ENCODE data around the gene SPTBN2. TPM values are rescaled to one million over a fixed set of nuclear protein-coding genes. Genes with fewer than 3 reads are reported as not detected.

SPTBN2 gene
- total RNA-seq, 1 experiment from 2014 or later = 7.3 TPM

DNA sequence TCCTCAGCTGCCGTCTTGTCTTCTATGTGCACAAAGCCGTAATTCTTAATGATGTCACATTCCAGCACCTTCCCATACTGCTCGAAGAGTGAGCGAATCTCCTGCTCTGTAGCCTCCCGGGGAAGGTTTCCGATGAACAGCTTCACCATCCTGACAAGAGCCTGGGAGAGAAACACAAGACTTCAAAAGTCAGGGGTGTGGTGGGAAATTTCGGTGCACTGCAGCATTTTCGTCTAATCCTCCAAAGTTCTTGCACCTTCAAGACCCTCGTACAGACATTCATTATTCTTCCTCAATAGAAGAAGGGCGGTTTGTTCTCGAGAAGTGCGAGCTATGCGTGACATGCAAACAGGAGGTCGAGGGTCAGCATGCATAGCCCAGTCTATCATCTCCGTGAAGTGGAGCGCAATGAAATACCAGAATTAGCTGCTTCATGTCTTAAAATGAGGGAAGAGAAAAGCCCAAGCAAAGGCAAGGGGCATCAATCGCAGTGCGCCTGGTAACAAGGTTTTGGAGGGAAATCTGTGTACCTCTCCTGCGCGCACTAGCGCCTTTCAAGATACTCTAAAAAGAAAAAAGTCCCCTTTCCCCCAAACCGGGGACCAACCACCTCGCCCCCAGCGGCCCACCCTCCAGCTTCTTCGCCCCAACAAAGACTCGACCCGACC is 52.0 kb downstream of the SPTBN2 start:
- intact Hi-C loops (cut with micrococcal nuclease; ENCODE audit: unreplicated experiment) (loop anchor here (10.0 kb wide), 1 partner anchor 102 kb away; no protein-coding TSS in a partner anchor), in situ Hi-C loops (cut with HindIII; ENCODE audit: low pct_unique_long_range_greater_than_20kb, low sequenced_read_pairs) (loop anchor here (5.0 kb wide), 1 partner anchor 55 kb away; no protein-coding TSS in a partner anchor)
- CTCF ChIA-PET = interaction anchor here (0.6 to 2.1 kb wide), 4 partner anchors 14 to 238 kb away, joined by 3 to 8 read pairs (median 4); partner anchors contain the start of genes MRPL11 and RBM4
- POLR2A ChIA-PET = interaction anchor here (0.7 kb wide), 1 partner anchor 626 kb away, joined by 3 read pairs; no protein-coding TSS in a partner anchor
- Histone ChIP-seq H3K27ac (ENCODE audit: low read length) (peak overlapping the region; percentile 91), H3K4me1 (ENCODE audit: control insufficient read depth, insufficient read depth, low read length) (peaks cover 20% of the 10 kb centered on the region), H3K9me3 (ENCODE audit: control insufficient read depth, insufficient read depth, low read depth, low read length) (no peaks in the 10 kb centered on the region), H3K4me3 (ENCODE audit: low read depth in 2 of 2, low read length in 2 of 2) (peak overlapping the region; percentile 64 to 92), H3K36me3 (ENCODE audit: control insufficient read depth, insufficient read depth, low read length) (peaks cover 5% of the 10 kb centered on the region; the same call in 1 of the 2 replicates), H3K27me3 (ENCODE audit: control insufficient read depth, insufficient read depth, low read length) (no peaks in the 10 kb centered on the region)
- TF ChIP-seq, protein P1, sequence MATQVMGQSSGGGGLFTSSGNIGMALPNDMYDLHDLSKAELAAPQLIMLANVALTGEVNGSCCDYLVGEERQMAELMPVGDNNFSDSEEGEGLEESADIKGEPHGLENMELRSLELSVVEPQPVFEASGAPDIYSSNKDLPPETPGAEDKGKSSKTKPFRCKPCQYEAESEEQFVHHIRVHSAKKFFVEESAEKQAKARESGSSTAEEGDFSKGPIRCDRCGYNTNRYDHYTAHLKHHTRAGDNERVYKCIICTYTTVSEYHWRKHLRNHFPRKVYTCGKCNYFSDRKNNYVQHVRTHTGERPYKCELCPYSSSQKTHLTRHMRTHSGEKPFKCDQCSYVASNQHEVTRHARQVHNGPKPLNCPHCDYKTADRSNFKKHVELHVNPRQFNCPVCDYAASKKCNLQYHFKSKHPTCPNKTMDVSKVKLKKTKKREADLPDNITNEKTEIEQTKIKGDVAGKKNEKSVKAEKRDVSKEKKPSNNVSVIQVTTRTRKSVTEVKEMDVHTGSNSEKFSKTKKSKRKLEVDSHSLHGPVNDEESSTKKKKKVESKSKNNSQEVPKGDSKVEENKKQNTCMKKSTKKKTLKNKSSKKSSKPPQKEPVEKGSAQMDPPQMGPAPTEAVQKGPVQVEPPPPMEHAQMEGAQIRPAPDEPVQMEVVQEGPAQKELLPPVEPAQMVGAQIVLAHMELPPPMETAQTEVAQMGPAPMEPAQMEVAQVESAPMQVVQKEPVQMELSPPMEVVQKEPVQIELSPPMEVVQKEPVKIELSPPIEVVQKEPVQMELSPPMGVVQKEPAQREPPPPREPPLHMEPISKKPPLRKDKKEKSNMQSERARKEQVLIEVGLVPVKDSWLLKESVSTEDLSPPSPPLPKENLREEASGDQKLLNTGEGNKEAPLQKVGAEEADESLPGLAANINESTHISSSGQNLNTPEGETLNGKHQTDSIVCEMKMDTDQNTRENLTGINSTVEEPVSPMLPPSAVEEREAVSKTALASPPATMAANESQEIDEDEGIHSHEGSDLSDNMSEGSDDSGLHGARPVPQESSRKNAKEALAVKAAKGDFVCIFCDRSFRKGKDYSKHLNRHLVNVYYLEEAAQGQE (IDR thresholded peaks at IDR 0.05; ENCODE audit: insufficient read depth in 1 of 2, low read depth in 2 of 2, low read length in 1 of 2) = no peak
- TF ChIP-seq CTCF (IDR thresholded peaks at IDR 0.05) (no peak), SIN3A (IDR thresholded peaks at IDR 0.05; ENCODE audit: borderline replicate concordance, insufficient read depth, low read depth, low read length) (no peak), TCF7L2 (IDR thresholded peaks at IDR 0.05; ENCODE audit: low read depth, low read length) (no peak), POLR2AphosphoS5 (IDR thresholded peaks at IDR 0.05; ENCODE audit: low read depth, low read length) (no peak)
- no TSS peak for BruUV-seq (replicated peaks)
- ATAC-seq = no peak; the same call in 1 of the 2 replicates
- DNase-seq (ENCODE audit: low read depth, low spot score) = no peak

DNA sequence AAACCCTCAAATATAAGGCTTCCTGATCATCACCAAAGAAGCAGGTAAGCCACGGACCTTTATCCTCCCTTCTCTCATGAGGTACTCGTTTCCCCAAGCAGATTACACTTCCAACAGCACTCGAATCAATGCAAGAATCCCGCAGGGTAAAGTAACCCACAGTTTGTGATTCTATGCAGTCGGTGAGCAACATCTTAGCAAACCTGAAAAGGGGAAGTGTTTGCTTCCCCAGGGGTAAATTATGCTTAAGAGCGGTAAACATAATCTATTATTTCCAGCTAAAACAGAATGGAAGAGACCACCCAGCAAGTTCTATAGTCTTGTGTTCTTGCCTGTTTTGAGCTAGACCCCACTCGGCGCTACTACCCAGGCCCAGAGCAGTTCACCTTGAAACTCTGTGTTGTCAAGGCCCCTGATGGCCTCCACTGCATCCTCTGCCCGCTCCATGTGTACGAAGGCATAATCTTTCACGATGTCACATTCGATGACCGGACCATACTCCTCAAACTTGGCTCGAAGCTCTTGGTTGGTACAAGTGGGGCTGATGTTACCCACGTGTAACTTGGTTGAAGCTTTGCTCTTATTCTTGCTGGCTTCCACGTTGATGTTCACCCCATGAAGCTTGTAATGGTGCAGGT is 52.6 kb downstream of the SPTBN2 start:
- BruUV-seq (replicated peaks) = no TSS peak
- peak overlapping the region; percentile 91; the same call in 1 of the 2 replicates for H3K27ac ChIP-seq (ENCODE audit: low read length)
- H3K4me3 ChIP-seq (ENCODE audit: low read depth in 2 of 2, low read length in 2 of 2) = peak overlapping the region; percentile 64 to 92
- DNase-seq (ENCODE audit: low read depth, low spot score) = no peak
- intact Hi-C loops (cut with micrococcal nuclease; ENCODE audit: unreplicated experiment) = loop anchor here (10.0 kb wide), 1 partner anchor 102 kb away; no protein-coding TSS in a partner anchor
- ATAC-seq = no peak
- H3K36me3 ChIP-seq (ENCODE audit: control insufficient read depth, insufficient read depth, low read length) = peaks cover 5% of the 10 kb centered on the region; the same call in 1 of the 2 replicates
- H3K4me1 ChIP-seq (ENCODE audit: control insufficient read depth, insufficient read depth, low read length) = peaks cover 20% of the 10 kb centered on the region
- ChIA-PET POLR2A (interaction anchor here (0.7 kb wide), 1 partner anchor 627 kb away, joined by 3 read pairs; no protein-coding TSS in a partner anchor), CTCF (interaction anchor here (0.6 kb wide), 1 partner anchor 38 kb away, joined by 3 read pairs; the partner anchor contains the start of gene RBM4)
- H3K27me3 ChIP-seq (ENCODE audit: control insufficient read depth, insufficient read depth, low read length) = no peaks in the 10 kb centered on the region
- H3K9me3 ChIP-seq (ENCODE audit: control insufficient read depth, insufficient read depth, low read depth, low read length) = no peaks in the 10 kb centered on the region
- in situ Hi-C loops (cut with HindIII; ENCODE audit: low pct_unique_long_range_greater_than_20kb, low sequenced_read_pairs) = loop anchor here (5.0 kb wide), 1 partner anchor 54 kb away; no protein-coding TSS in a partner anchor
- TF ChIP-seq CTCF (IDR thresholded peaks at IDR 0.05) = no peak
- no peak for TF ChIP-seq TCF7L2 (IDR thresholded peaks at IDR 0.05; ENCODE audit: low read depth, low read length)
- no peak for TF ChIP-seq SIN3A (IDR thresholded peaks at IDR 0.05; ENCODE audit: borderline replicate concordance, insufficient read depth, low read depth, low read length)
- TF ChIP-seq POLR2AphosphoS5 (IDR thresholded peaks at IDR 0.05; ENCODE audit: low read depth, low read length) = no peak
- TF ChIP-seq, protein P1 (IDR thresholded peaks at IDR 0.05; ENCODE audit: insufficient read depth in 1 of 2, low read depth in 2 of 2, low read length in 1 of 2) = no peak
